ENCODE data around the gene FOXB1. TPM values are rescaled to one million over a fixed set of nuclear protein-coding genes. Genes with fewer than 3 reads are reported as not detected.

FOXB1 gene
- total RNA-seq, 2 experiments from 2014 or later = 1.2 to 2.8 TPM

DNA sequence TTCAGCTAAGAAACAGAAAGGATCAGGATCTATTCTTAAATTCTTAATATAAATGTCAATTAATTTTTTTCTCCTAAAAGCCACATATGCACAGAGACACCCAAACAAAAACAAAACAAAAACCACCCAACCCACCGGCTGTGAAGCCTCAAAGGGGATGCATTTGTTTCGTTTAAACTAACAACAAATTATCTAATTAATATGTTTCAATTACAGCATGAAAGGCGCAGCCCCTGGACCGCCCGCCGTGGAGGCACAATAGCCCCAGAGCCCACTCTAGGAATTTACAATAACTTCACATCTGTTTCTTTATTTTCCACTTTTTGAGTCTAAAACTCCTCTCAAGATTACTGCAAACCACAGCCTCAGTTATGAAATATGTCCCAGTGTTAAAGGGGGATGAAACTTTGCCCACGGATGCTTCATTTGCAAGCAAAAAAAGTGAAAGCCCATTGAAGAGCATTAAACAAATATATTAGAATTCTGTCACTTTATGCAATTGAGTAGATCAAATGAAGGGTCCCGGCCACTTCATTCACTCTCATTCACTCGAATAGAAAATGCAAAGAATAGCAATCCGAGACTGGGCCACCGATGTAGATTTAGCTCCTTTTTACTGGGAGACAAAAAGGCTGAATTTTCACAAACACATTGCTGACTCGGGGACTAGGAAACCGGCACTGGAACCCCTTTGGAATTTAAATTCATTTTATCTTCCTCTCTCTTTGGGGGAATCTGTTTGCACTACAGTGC is 6.0 kb downstream of the FOXB1 start:
- H3K4me3 Mint-ChIP-seq = no peak overlapping the region
- H3K27ac Mint-ChIP-seq = no peak overlapping the region
- peaks cover 16% of the 10 kb centered on the region for H3K4me1 Mint-ChIP-seq
- peaks cover 8% of the 10 kb centered on the region for H3K36me3 Mint-ChIP-seq
- no peaks in the 10 kb centered on the region for H3K9me3 Mint-ChIP-seq (ENCODE audit: low read depth)
- H3K27me3 Mint-ChIP-seq = peaks cover 80% of the 10 kb centered on the region
- DNase-seq (no peak), ATAC-seq (no peak)
- CTCF ChIA-PET = interaction anchor here (1.2 to 1.6 kb wide), 3 partner anchors 13 to 92 kb away, joined by 3 read pairs; no protein-coding TSS in a partner anchor

GRCh38 chr15:60010858-60011257 is 6.7 kb downstream of the FOXB1 start:
- H3K27ac Mint-ChIP-seq = no peak overlapping the region
- ATAC-seq = no peak
- H3K4me1 Mint-ChIP-seq = peaks cover 12% of the 10 kb centered on the region
- H3K9me3 Mint-ChIP-seq (ENCODE audit: low read depth) = no peaks in the 10 kb centered on the region
- H3K36me3 Mint-ChIP-seq = peaks cover 5% of the 10 kb centered on the region
- no peak for DNase-seq
- CTCF ChIA-PET = interaction anchor here (1.2 to 1.6 kb wide), 2 partner anchors 14 to 93 kb away, joined by 3 read pairs; no protein-coding TSS in a partner anchor
- H3K4me3 Mint-ChIP-seq = no peak overlapping the region
- H3K27me3 Mint-ChIP-seq = peaks cover 81% of the 10 kb centered on the region

GRCh38 chr15:60012695-60013094 is 8.6 kb downstream of the FOXB1 start:
- no peak for ATAC-seq
- no peak overlapping the region for H3K27ac Mint-ChIP-seq
- H3K9me3 Mint-ChIP-seq (ENCODE audit: low read depth) = peaks cover 4% of the 10 kb centered on the region
- CTCF ChIA-PET = no interaction called here
- peaks cover 79% of the 10 kb centered on the region for H3K27me3 Mint-ChIP-seq
- peaks cover 13% of the 10 kb centered on the region for H3K4me1 Mint-ChIP-seq
- peaks cover 8% of the 10 kb centered on the region for H3K36me3 Mint-ChIP-seq
- H3K4me3 Mint-ChIP-seq = no peak overlapping the region
- no peak for DNase-seq

DNA sequence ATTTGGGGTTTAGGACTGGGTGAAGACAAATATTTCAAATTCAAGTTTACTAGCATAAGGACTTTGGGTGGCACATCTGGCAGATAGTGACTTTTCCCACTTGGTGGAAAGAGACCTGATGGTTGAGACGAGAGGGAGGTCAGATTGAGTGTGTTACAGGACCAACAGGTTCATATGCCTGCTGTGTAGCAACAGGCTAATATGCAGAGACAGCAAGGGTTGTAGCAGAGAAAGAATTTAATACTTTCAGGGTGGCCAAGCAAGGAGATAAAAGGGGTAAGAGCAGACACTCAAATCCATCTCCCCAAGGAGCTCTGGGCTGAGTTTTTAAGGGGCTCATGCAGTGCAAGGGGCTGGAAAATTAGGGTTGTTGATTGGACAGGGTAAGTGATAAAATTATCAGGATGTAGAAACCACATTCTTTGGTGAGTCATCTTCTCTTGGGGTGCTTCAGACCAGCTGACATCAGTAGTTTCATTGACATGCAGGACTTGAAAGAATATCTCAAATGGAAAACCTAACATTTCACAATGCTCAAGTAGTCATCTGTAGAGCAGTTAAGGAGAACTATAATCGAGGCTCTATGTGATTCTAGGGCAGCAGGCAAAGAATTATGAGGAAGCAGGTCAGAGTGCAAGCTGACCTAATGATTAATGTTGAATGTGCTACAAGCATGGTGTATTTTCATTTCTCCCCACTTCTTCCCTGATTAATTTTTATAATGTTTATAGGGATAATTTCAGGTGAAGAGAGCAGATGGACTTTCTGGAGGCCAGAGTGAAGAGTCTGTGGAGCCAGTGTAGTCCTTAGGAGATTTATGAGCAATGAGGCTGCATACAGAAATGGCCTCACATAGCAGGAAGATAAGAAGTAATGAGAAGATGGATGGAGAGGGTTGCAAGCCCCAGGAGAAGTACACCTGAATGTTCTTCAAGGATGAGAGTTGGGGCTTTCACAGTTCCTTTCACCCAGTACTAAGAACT is 13.7 kb downstream of the FOXB1 start:
- CTCF ChIA-PET = interaction anchor here (1.0 to 3.0 kb wide), 2 partner anchors 11 to 13 kb away, joined by 6 to 9 read pairs; partner anchors contain the start of gene FOXB1
- peak overlapping the region; percentile 62 for H3K27ac Mint-ChIP-seq
- H3K36me3 Mint-ChIP-seq = peaks cover 11% of the 10 kb centered on the region
- peaks cover 29% of the 10 kb centered on the region for H3K4me1 Mint-ChIP-seq
- ATAC-seq (peak; percentile 89), DNase-seq (peak; percentile 52)
- H3K27me3 Mint-ChIP-seq = peaks cover 39% of the 10 kb centered on the region
- peaks cover 6% of the 10 kb centered on the region for H3K9me3 Mint-ChIP-seq (ENCODE audit: low read depth)
- H3K4me3 Mint-ChIP-seq = no peak overlapping the region

DNA sequence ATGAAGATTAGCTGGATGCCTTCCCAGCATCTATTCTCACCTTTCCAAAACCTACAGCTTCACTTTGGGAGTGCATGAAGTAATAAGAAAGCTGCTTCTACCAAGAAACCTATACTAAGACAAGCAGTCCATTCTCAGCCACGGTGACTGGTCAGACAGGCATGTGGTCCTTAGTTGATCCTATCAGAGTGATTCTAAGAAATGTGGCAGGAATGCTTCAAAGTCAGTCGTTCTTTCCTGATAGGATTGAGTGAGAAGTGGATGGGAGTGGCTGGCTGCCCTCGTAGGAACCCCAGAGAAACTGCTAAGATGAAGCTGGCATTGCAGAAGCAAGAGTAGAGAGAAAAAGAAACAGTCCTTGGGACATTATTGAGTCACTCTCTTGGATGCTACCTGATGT is 16.6 kb downstream of the FOXB1 start:
- H3K27ac Mint-ChIP-seq = no peak overlapping the region
- H3K36me3 Mint-ChIP-seq = peaks cover 11% of the 10 kb centered on the region
- H3K4me1 Mint-ChIP-seq = peaks cover 29% of the 10 kb centered on the region
- ATAC-seq (no peak), DNase-seq (no peak)
- peaks cover 6% of the 10 kb centered on the region for H3K9me3 Mint-ChIP-seq (ENCODE audit: low read depth)
- CTCF ChIA-PET = interaction anchor here (1.3 kb wide), 2 partner anchors 17 to 24 kb away, joined by 3 to 4 read pairs; partner anchors contain the start of gene FOXB1
- no peak overlapping the region for H3K4me3 Mint-ChIP-seq
- peaks cover 15% of the 10 kb centered on the region for H3K27me3 Mint-ChIP-seq

GRCh38 chr15:60021589-60022378 is 17.7 kb downstream of the FOXB1 start:
- no peak for ATAC-seq
- CTCF ChIA-PET = interaction anchor here (1.2 kb wide), 1 partner anchor 13 kb away, joined by 3 read pairs; no protein-coding TSS in a partner anchor
- peaks cover 9% of the 10 kb centered on the region for H3K27me3 Mint-ChIP-seq
- no peak for DNase-seq
- no peak overlapping the region for H3K27ac Mint-ChIP-seq
- peaks cover 29% of the 10 kb centered on the region for H3K4me1 Mint-ChIP-seq
- peaks cover 10% of the 10 kb centered on the region for H3K36me3 Mint-ChIP-seq
- H3K4me3 Mint-ChIP-seq = no peak overlapping the region
- peaks cover 4% of the 10 kb centered on the region for H3K9me3 Mint-ChIP-seq (ENCODE audit: low read depth)

DNA sequence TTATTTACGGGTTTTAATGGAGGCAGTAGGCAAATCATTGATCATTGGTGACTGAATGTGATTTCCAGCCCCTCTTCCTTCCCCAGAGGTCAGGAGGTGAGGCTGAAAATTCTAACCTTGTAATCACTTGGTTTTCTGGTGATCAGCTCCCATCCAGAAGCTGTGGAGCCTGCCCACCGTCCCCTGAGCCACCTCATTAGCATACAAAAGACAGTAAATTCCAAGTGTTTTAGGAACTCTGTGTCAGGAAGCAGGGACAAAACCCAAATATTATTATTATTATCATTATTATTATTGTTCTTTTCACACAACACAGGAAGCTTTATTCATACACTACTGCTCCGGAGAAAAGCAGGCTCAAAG is 18.2 kb downstream of the FOXB1 start:
- Mint-ChIP-seq H3K27ac (no peak overlapping the region), H3K9me3 (ENCODE audit: low read depth) (peaks cover 2% of the 10 kb centered on the region), H3K27me3 (peaks cover 9% of the 10 kb centered on the region), H3K4me1 (peaks cover 26% of the 10 kb centered on the region), H3K4me3 (no peak overlapping the region), H3K36me3 (peaks cover 10% of the 10 kb centered on the region)
- DNase-seq (no peak), ATAC-seq (no peak)
- CTCF ChIA-PET = interaction anchor here (1.2 kb wide), 1 partner anchor 14 kb away, joined by 3 read pairs; no protein-coding TSS in a partner anchor

DNA sequence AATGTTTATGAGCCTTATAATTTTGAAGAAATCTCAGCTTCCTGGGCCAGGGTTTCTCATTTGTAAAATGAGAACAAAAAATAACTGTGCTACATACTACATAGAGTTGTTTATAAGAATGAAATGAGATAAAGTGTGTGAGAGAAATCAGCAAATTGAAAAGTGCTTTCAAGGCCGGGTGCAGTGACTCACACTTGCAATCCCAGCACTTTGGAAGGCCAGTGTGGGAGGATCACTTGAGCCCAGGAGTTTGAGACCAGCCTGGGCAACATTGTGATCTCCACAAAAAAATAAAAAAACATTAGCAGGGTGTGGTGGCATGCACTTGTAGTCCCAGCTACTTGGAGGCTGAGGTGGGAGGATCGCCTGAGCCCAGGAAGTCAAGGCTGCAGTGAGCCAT is 22.4 kb downstream of the FOXB1 start:
- Mint-ChIP-seq H3K9me3 (ENCODE audit: low read depth) (no peaks in the 10 kb centered on the region), H3K27me3 (peaks cover 2% of the 10 kb centered on the region), H3K4me1 (peaks cover 5% of the 10 kb centered on the region), H3K36me3 (peaks cover 2% of the 10 kb centered on the region), H3K27ac (no peak overlapping the region), H3K4me3 (no peak overlapping the region)
- CTCF ChIA-PET = interaction anchor here (0.7 kb wide), 1 partner anchor 52 kb away, joined by 3 read pairs; no protein-coding TSS in a partner anchor
- DNase-seq (no peak), ATAC-seq (no peak)

- no peak for ATAC-seq
- Mint-ChIP-seq H3K36me3 (no peaks in the 10 kb centered on the region), H3K4me3 (no peak overlapping the region)
Measured at GRCh38 chr15:60035344-60035743, 31.2 kb downstream of the FOXB1 start.

GRCh38 chr15:60039316-60039715 is 35.2 kb downstream of the FOXB1 start:
- Mint-ChIP-seq H3K27ac (no peak overlapping the region), H3K36me3 (peaks cover 6% of the 10 kb centered on the region), H3K4me1 (peaks cover 20% of the 10 kb centered on the region), H3K27me3 (peaks cover 4% of the 10 kb centered on the region), H3K4me3 (no peak overlapping the region), H3K9me3 (ENCODE audit: low read depth) (no peaks in the 10 kb centered on the region)
- CTCF ChIA-PET = no interaction called here
- ATAC-seq (no peak), DNase-seq (no peak)

More at GRCh38 chr15:60035344-60035743, 31.2 kb downstream of the FOXB1 start:
- Mint-ChIP-seq H3K27me3 (peaks cover 2% of the 10 kb centered on the region), H3K9me3 (ENCODE audit: low read depth) (no peaks in the 10 kb centered on the region), H3K4me1 (peaks cover 19% of the 10 kb centered on the region), H3K27ac (no peak overlapping the region)
- CTCF ChIA-PET = interaction anchor here (0.8 kb wide), 1 partner anchor 9 kb away, joined by 3 read pairs; no protein-coding TSS in a partner anchor
- DNase-seq = no peak

GRCh38 chr15:60043744-60044435 is 39.8 kb downstream of the FOXB1 start:
- H3K27ac Mint-ChIP-seq = peak overlapping the region; percentile 81
- CTCF ChIA-PET = interaction anchor here (1.0 to 1.7 kb wide), 5 partner anchors 8 to 126 kb away, joined by 3 to 5 read pairs (median 3); no protein-coding TSS in a partner anchor
- ATAC-seq = no peak
- peaks cover 8% of the 10 kb centered on the region for H3K36me3 Mint-ChIP-seq
- no peaks in the 10 kb centered on the region for H3K9me3 Mint-ChIP-seq (ENCODE audit: low read depth)
- DNase-seq = no peak
- H3K4me3 Mint-ChIP-seq = no peak overlapping the region
- peaks cover 20% of the 10 kb centered on the region for H3K4me1 Mint-ChIP-seq
- peaks cover 5% of the 10 kb centered on the region for H3K27me3 Mint-ChIP-seq

GRCh38 chr15:60044636-60045270 is 40.6 kb downstream of the FOXB1 start:
- Mint-ChIP-seq H3K4me1 (peaks cover 20% of the 10 kb centered on the region), H3K4me3 (peak overlapping the region; percentile 42), H3K36me3 (peaks cover 12% of the 10 kb centered on the region), H3K9me3 (ENCODE audit: low read depth) (peaks cover 5% of the 10 kb centered on the region), H3K27ac (peak overlapping the region; percentile 81), H3K27me3 (peaks cover 12% of the 10 kb centered on the region)
- peak; percentile 70 for DNase-seq
- peak; percentile 90 for ATAC-seq
- CTCF ChIA-PET = interaction anchor here (1.0 to 1.7 kb wide), 7 partner anchors 9 to 127 kb away, joined by 3 to 5 read pairs (median 3); no protein-coding TSS in a partner anchor
